NB4 (cell line): ENCODE data around the gene GNMT.

ENCODE experiments used
- MYC ChIP-seq: IDR thresholded peaks from 2 replicates; pipeline ENCODE4 v1.6.1; 2011; ENCODE audit warnings: low read depth, low read length
- POLR2A ChIP-seq: IDR thresholded peaks from 2 replicates; pipeline ENCODE4 v1.6.1; 2011; ENCODE audit warnings: mild to moderate bottlenecking; ENCODE audit not compliant: insufficient read length; ENCODE audit errors: extremely low read depth
- TF ChIP-seq, protein P1 (sequence below): IDR thresholded peaks from one replicate; pipeline ENCODE4 v1.5.1; 2012; ENCODE audit warnings: low read depth, low read length
- TF ChIP-seq, protein P2 (sequence below): IDR thresholded peaks from 2 replicates; pipeline ENCODE4 v1.6.1; 2011; ENCODE audit warnings: low read depth, low read length

DNA sequence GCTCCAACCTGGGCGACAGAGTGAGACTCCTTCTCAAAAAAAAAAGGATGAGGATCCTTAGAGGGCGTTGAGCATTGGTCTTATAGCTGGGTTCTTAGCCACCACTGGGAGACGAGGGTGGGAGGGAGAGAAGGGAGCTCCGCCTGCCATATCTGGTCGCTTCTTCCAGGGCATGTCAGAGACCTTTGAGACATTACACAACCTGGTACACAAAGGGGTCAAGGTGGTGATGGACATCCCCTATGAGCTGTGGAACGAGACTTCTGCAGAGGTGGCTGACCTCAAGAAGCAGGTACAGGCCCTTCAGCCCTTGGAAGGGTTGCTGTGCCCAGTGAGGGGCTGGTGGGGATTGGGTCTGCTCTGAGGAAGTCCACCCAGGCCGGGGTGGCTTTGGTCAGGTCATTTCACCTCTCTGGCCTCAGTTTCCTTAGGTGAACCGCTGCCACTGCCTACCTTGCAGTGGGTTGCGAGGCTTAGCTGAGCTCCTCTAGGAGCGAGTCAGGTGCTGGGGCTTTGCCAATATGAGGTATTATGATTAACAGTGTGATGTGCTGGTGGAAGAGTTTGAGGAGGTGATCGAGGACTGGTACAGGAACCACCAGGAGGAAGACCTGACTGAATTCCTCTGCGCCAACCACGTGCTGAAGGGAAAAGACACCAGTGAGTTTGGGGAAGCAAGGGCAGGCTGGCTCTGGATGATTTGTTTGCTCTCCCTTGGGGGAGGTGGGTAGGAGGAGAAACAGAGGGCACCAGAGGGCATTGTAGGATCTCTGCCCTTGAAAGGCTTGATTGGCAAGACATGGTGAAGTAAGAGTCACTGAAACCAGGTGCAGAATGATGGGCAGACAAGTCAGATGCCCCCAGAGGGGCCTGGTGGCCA is 22.8 kb upstream of the GNMT start:
- TF ChIP-seq MYC (no peak), POLR2A (no peak)
- TF ChIP-seq, protein P1, sequence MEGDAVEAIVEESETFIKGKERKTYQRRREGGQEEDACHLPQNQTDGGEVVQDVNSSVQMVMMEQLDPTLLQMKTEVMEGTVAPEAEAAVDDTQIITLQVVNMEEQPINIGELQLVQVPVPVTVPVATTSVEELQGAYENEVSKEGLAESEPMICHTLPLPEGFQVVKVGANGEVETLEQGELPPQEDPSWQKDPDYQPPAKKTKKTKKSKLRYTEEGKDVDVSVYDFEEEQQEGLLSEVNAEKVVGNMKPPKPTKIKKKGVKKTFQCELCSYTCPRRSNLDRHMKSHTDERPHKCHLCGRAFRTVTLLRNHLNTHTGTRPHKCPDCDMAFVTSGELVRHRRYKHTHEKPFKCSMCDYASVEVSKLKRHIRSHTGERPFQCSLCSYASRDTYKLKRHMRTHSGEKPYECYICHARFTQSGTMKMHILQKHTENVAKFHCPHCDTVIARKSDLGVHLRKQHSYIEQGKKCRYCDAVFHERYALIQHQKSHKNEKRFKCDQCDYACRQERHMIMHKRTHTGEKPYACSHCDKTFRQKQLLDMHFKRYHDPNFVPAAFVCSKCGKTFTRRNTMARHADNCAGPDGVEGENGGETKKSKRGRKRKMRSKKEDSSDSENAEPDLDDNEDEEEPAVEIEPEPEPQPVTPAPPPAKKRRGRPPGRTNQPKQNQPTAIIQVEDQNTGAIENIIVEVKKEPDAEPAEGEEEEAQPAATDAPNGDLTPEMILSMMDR = no peak
- TF ChIP-seq, protein P2, sequence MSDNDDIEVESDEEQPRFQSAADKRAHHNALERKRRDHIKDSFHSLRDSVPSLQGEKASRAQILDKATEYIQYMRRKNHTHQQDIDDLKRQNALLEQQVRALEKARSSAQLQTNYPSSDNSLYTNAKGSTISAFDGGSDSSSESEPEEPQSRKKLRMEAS = no peak
